OCI-LY3 (cell line): ENCODE data around the gene HIRIP3.

Source experiments
- H2AFZ ChIP-seq: fragments of 200-600, 300-600 bp; shearing (Covaris generic); 2 replicates; pipeline ENCODE4 v1.6.0; 2014; ENCODE audit warnings: antibody characterized with exemption, low read depth, low read length
- H3K27ac ChIP-seq: fragments of 200-600, 300-600 bp; sonication (generic); 2 replicates; pipeline ENCODE4 v1.5.1; 2014; ENCODE audit warnings: mild to moderate bottlenecking, low read length, moderate library complexity, mixed read lengths
- H3K27me3 ChIP-seq: fragments of 200-600, 300-600 bp; sonication (generic); 2 replicates; pipeline ENCODE4 v1.6.1; 2014; ENCODE audit warnings: low read depth, low read length, mixed read lengths
- H3K36me3 ChIP-seq: fragments of 200-600, 300-600 bp; sonication (generic); replicated peaks from 2 replicates; pipeline ENCODE3; 2014; ENCODE audit warnings: low read depth, low read length, mixed read lengths
- H3K4me1 ChIP-seq: fragments of 300-600, 200-600 bp; sonication (generic); 2 replicates; pipeline ENCODE4 v1.6.1; 2014; ENCODE audit warnings: low read length, mixed read lengths
- H3K4me2 ChIP-seq: fragments of 200-600, 300-600 bp; sonication (generic); 2 replicates; pipeline ENCODE4 v1.6.1; 2014; ENCODE audit warnings: low read length, mixed read lengths
- H3K4me3 ChIP-seq: fragments of 300-600, 200-600 bp; sonication (generic); 2 replicates; pipeline ENCODE4 v1.5.1; 2014; ENCODE audit warnings: antibody characterized with exemption, mild to moderate bottlenecking, low read length, moderate library complexity
- H3K79me2 ChIP-seq: fragments of 300-600, 200-600 bp; shearing (Covaris generic); 2 replicates; pipeline ENCODE4 v1.6.1; 2014; ENCODE audit warnings: mild to moderate bottlenecking, low read length, mixed read lengths
- H3K9ac ChIP-seq: fragments of 300-600, 200-600 bp; shearing (Covaris generic); 2 replicates; pipeline ENCODE4 v1.6.0; 2014; ENCODE audit warnings: mild to moderate bottlenecking, low read length, moderate library complexity
- H3K9me3 ChIP-seq: fragments of 200-600, 300-600 bp; shearing (Covaris generic); 2 replicates; pipeline ENCODE4 v1.6.1; 2014; ENCODE audit warnings: low read length, mixed read lengths; ENCODE audit not compliant: insufficient read depth
- H4K20me1 ChIP-seq: fragments of 200-600, 300-600 bp; sonication (generic); 2 replicates; pipeline ENCODE4 v1.6.1; 2016; ENCODE audit warnings: low read length, mixed read lengths; ENCODE audit not compliant: insufficient read depth
- EZH2phosphoT487 ChIP-seq: fragments of 200-600 bp; shearing (Covaris generic); IDR thresholded peaks from 2 replicates; pipeline ENCODE4 v1.6.1; 2018; ENCODE audit warnings: antibody characterized with exemption, mixed run types, low read depth
- TF ChIP-seq, protein P1 (sequence below): fragments of 200-600, 300-600 bp; sonication (generic); IDR thresholded peaks from 2 replicates; pipeline ENCODE4 v1.5.1; 2014; ENCODE audit warnings: antibody characterized with exemption, low read length, low read depth

HIRIP3 gene

DNA sequence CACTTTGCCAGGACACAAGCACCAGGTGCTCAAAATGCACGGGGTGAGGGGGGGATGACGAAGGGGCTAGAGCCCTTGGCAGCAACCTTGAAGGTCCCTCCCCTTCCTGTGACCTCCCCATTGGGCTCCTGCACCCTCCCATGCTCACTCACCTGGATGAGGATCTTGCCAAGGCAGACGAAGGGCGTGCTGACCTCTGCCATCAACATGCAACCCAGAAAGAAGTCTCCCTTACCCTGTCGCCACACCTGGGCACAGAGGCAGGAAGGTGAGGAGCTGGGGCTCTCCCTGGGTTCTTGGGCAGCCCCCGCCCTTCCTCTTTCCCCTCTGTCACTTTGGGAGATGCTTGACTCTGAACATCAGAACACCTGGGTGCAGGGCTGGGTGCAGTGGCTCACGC is 30.2 kb upstream of the HIRIP3 start:
- TF ChIP-seq EZH2phosphoT487: no peak
- TF ChIP-seq, protein P1, sequence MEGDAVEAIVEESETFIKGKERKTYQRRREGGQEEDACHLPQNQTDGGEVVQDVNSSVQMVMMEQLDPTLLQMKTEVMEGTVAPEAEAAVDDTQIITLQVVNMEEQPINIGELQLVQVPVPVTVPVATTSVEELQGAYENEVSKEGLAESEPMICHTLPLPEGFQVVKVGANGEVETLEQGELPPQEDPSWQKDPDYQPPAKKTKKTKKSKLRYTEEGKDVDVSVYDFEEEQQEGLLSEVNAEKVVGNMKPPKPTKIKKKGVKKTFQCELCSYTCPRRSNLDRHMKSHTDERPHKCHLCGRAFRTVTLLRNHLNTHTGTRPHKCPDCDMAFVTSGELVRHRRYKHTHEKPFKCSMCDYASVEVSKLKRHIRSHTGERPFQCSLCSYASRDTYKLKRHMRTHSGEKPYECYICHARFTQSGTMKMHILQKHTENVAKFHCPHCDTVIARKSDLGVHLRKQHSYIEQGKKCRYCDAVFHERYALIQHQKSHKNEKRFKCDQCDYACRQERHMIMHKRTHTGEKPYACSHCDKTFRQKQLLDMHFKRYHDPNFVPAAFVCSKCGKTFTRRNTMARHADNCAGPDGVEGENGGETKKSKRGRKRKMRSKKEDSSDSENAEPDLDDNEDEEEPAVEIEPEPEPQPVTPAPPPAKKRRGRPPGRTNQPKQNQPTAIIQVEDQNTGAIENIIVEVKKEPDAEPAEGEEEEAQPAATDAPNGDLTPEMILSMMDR: no peak
- Histone ChIP-seq H3K9ac (no peak overlapping the region), H3K27me3 (peaks cover 19% of the 10 kb centered on the region; the same call in 1 of the 2 replicates), H3K4me1 (peaks cover 9% of the 10 kb centered on the region), H2AFZ (no peak overlapping the region), H3K27ac (no peak overlapping the region), H3K36me3 (no peaks in the 10 kb centered on the region), H3K9me3 (no peaks in the 10 kb centered on the region), H3K4me3 (no peak overlapping the region), H3K79me2 (no peaks in the 10 kb centered on the region), H4K20me1 (no peaks in the 10 kb centered on the region), H3K4me2 (no peak overlapping the region; the same call in 1 of the 2 replicates)

DNA sequence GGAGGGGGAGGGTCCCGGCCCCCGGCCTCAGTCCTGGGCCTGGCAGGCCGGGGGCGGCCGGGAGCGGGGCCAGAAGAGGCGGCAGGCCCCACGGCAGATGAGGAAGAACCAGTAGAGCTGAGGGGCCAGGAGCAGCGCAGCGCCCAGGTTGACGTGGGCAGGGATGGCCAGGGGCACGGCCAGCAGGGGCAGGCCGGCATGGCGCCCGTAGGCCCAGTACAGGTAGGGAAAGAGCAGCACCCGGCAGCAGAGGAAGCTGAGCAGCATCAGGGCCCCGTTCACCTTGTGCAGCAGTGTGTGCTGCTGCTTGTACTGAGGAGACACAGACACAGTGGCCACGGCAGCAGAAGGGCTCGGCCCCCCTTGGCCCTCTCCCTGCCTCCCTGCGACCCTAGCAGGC is 29.7 kb upstream of the HIRIP3 start:
- Histone ChIP-seq H3K4me3 (no peak overlapping the region), H3K27ac (no peak overlapping the region)

DNA sequence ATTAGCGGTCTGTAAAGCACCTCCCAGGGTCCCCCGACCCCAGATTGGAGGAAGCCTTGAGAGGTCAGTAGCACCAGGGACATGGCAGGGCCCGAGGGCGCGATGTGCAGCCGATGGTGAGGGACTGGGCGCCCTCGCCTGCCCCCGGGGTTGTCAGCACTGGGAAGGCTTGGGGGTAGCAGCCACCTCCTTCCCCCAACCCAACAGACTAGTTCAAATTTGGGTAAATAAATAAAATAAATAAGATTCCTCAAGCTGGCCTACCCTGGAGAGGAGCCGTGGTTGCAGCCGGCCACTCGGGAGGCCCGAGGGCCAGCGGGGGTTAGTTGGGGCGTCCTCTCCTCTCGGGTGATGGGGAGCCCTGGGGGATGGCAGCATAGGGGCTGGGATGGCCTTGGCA is 29.0 kb upstream of the HIRIP3 start:
- no peak overlapping the region for H3K4me2 ChIP-seq
- H3K9me3 ChIP-seq: no peaks in the 10 kb centered on the region
- H3K27ac ChIP-seq: no peak overlapping the region
- H3K4me1 ChIP-seq: peaks cover 9% of the 10 kb centered on the region
- H3K4me3 ChIP-seq: no peak overlapping the region
- TF ChIP-seq, protein P1: no peak
- no peak for TF ChIP-seq EZH2phosphoT487
- no peak overlapping the region for H2AFZ ChIP-seq
- H4K20me1 ChIP-seq: no peaks in the 10 kb centered on the region
- H3K27me3 ChIP-seq: peaks cover 19% of the 10 kb centered on the region; the same call in 1 of the 2 replicates
- H3K9ac ChIP-seq: no peak overlapping the region
- H3K79me2 ChIP-seq: no peaks in the 10 kb centered on the region
- H3K36me3 ChIP-seq: no peaks in the 10 kb centered on the region

More for the DNA sequence above, 29.7 kb upstream of the HIRIP3 start:
- Histone ChIP-seq H3K4me1 (peaks cover 9% of the 10 kb centered on the region), H2AFZ (no peak overlapping the region), H3K36me3 (no peaks in the 10 kb centered on the region), H4K20me1 (no peaks in the 10 kb centered on the region), H3K79me2 (no peaks in the 10 kb centered on the region), H3K9ac (no peak overlapping the region), H3K4me2 (no peak overlapping the region), H3K9me3 (no peaks in the 10 kb centered on the region), H3K27me3 (peaks cover 19% of the 10 kb centered on the region; the same call in 1 of the 2 replicates)
- no peak for TF ChIP-seq EZH2phosphoT487
- TF ChIP-seq, protein P1: no peak

DNA sequence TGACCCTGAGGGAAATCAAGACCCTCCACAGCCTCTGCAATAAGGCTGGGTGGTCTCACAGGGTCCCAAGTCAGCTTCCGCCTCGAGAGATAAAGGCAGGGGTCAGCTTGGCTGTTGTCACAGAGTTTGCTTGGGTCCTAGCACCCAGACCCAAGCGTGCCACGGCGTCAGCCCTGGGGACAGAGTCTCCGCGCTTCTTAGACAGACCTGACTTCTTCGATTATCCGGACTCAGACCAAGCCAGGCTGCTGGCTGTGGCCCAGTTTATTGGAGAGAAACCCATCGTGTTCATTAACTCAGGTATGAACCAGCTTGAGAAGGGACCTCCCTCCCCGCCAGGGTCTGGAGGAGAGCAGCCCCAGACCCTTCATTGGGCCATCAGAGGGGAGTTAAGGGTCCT is 28.2 kb upstream of the HIRIP3 start:
- Histone ChIP-seq H3K9me3 (no peaks in the 10 kb centered on the region), H3K4me3 (no peak overlapping the region), H2AFZ (no peak overlapping the region), H4K20me1 (no peaks in the 10 kb centered on the region), H3K36me3 (no peaks in the 10 kb centered on the region), H3K79me2 (no peaks in the 10 kb centered on the region), H3K4me1 (peaks cover 9% of the 10 kb centered on the region), H3K4me2 (no peak overlapping the region), H3K9ac (no peak overlapping the region), H3K27ac (no peak overlapping the region), H3K27me3 (peaks cover 19% of the 10 kb centered on the region; the same call in 1 of the 2 replicates)
- no peak for TF ChIP-seq EZH2phosphoT487
- TF ChIP-seq, protein P1: no peak
